Ovary (tissue), 3 donors: Measurements from ENCODE around the gene MIGA2.

ENCODE experiments used
- CTCF ChIP-seq, 3 donors: fragments of 450-650 bp in 2 of 3; fragments of 200-600 bp in 1 of 3; IDR thresholded peaks; one replicate each; pipeline versions ENCODE4 v1.5.1 to v1.8.0; 2016 to 2022; ENCODE audit warnings: antibody characterized with exemption in 3 of 3, mild to moderate bottlenecking in 1 of 3
- POLR2A ChIP-seq: fragments of 450-650 bp; IDR thresholded peaks from one replicate; pipeline ENCODE4 v1.6.1; 2017; ENCODE audit warnings: antibody characterized with exemption, mild to moderate bottlenecking, moderate library complexity
- donor health status: DM: no; HTN: no; CAD: no.

GRCh38 chr9:129006328-129007034, 29.9 kb upstream of the MIGA2 start:
- TF ChIP-seq CTCF (IDR thresholded peaks at IDR 0.05) (peak; percentile 61 to 79 (median 66)), POLR2A (no peak)
